Astrocyte of the cerebellum (primary cell): ENCODE measurements around the gene MRPS2.

Experiments
- DNase-seq: peaks from one replicate; pipeline ENCODE4 v3.0.0-alpha.2; 2011; ENCODE audit warnings: low read depth
- H3K4me3 ChIP-seq: 2 replicates; pipeline ENCODE4 v1.5.1; 2011; ENCODE audit warnings: mild to moderate bottlenecking, low read depth, low read length, moderate library complexity
- CTCF ChIP-seq: IDR thresholded peaks from 2 replicates; pipeline ENCODE4 v1.5.1; 2012; ENCODE audit warnings: low read length, low read depth, moderate library complexity, mild to moderate bottlenecking; ENCODE audit errors: missing control alignments
- in situ Hi-C: cut with HindIII; loops from 2 replicates; pipeline ENCODE4 v1.10.0; 2017; ENCODE audit warnings: low sequenced_read_pairs

The MRPS2 gene

GRCh38 chr9:135474915-135475314, 25.6 kb upstream of the MRPS2 start:
- no peak overlapping the region for H3K4me3 ChIP-seq
- no peak for DNase-seq
- in situ Hi-C loops = no loop called here
- TF ChIP-seq CTCF = peak; percentile 53

- in situ Hi-C loops = no loop called here
- DNase-seq = no peak
- TF ChIP-seq CTCF = no peak
- no peak overlapping the region for H3K4me3 ChIP-seq
Observed at GRCh38 chr9:135476561-135477355, 23.7 kb upstream of the MRPS2 start.

- DNase-seq = no peak
- TF ChIP-seq CTCF = no peak
- in situ Hi-C loops = no loop called here
- no peak overlapping the region for H3K4me3 ChIP-seq
Observed at GRCh38 chr9:135478191-135478590, 22.3 kb upstream of the MRPS2 start.

- TF ChIP-seq CTCF = peak; percentile 27
- in situ Hi-C loops = no loop called here
- peak overlapping the region; percentile 28 for H3K4me3 ChIP-seq
- no peak for DNase-seq
Observed at GRCh38 chr9:135478829-135479468, 21.5 kb upstream of the MRPS2 start.

GRCh38 chr9:135479469-135480052, 20.9 kb upstream of the MRPS2 start, which contains the start of gene PPP1R26:
PPP1R26 (plus strand) TSS chr9:135479782; CDS start chr9:135484511, 4,729 bp downstream.
- DNase-seq = no peak
- peak within 1 kb of the TSS; percentile 72 for H3K4me3 ChIP-seq
- no peak for TF ChIP-seq CTCF
- in situ Hi-C loops = no loop called here

- in situ Hi-C loops = no loop called here
- H3K4me3 ChIP-seq = peak overlapping the region; percentile 72
- no peak for DNase-seq
- no peak for TF ChIP-seq CTCF
Observed at GRCh38 chr9:135480071-135480939, 20.2 kb upstream of the MRPS2 start.
